GM19025 (cell line): Measurements from ENCODE around the gene SERPINI1.
"Not testable (repeated sequence)": the region's sequence is repeated elsewhere in the genome, so short reads cannot be mapped to it uniquely, and the experiment has no call there.

Experiments
- ATAC-seq: cut with Tn5 transposase; IDR thresholded peaks from one replicate; pipeline ENCODE4 v1.9.1; 2021; ENCODE audit warnings: mild to moderate bottlenecking, low read depth, moderate library complexity; ENCODE audit not compliant: unreplicated experiment

The SERPINI1 gene

GRCh38 chr3:167783781-167784180 lies 48.3 kb downstream of the SERPINI1 start:
- ATAC-seq, result no peak

GRCh38 chr3:167785790-167786189 lies 50.3 kb downstream of the SERPINI1 start:
- ATAC-seq, result no peak

GRCh38 chr3:167787440-167787839 lies 51.9 kb downstream of the SERPINI1 start:
- ATAC-seq, result no peak

GRCh38 chr3:167798443-167798842 lies 62.9 kb downstream of the SERPINI1 start:
- peak; percentile 44 for ATAC-seq

GRCh38 chr3:167808910-167809309 lies 73.4 kb downstream of the SERPINI1 start:
- no peak for ATAC-seq

GRCh38 chr3:167810236-167810635 lies 74.7 kb downstream of the SERPINI1 start:
- no peak for ATAC-seq

GRCh38 chr3:167811031-167811430 lies 75.5 kb downstream of the SERPINI1 start:
- no peak for ATAC-seq

- ATAC-seq, result no peak
Measured at GRCh38 chr3:167813169-167814123, 77.9 kb downstream of the SERPINI1 start.

- ATAC-seq, result no peak
Measured at GRCh38 chr3:167814441-167814951, 79.0 kb downstream of the SERPINI1 start.

GRCh38 chr3:167816953-167817352 lies 81.4 kb downstream of the SERPINI1 start:
- ATAC-seq, result no peak

- no peak for ATAC-seq
Measured at GRCh38 chr3:167820102-167820865, 84.8 kb downstream of the SERPINI1 start.

GRCh38 chr3:167821248-167821805 lies 85.8 kb downstream of the SERPINI1 start:
- no peak for ATAC-seq

GRCh38 chr3:167823738-167824137 lies 88.2 kb downstream of the SERPINI1 start:
- no peak for ATAC-seq

GRCh38 chr3:167827588-167827987 lies 92.1 kb downstream of the SERPINI1 start:
- ATAC-seq, result not testable (repeated sequence)

- ATAC-seq, result no peak
Measured at GRCh38 chr3:167829071-167829470, 93.5 kb downstream of the SERPINI1 start.

- no peak for ATAC-seq
Measured at GRCh38 chr3:167830007-167830406, 94.5 kb downstream of the SERPINI1 start.

GRCh38 chr3:167835359-167835758 lies 99.8 kb downstream of the SERPINI1 start:
- ATAC-seq, result no peak

- ATAC-seq, result no peak
Measured at GRCh38 chr3:167835953-167836352, 100.4 kb downstream of the SERPINI1 start.

- no peak for ATAC-seq
Measured at GRCh38 chr3:167837466-167837865, 101.9 kb downstream of the SERPINI1 start.

- no peak for ATAC-seq
Measured at GRCh38 chr3:167839460-167840134, 104.1 kb downstream of the SERPINI1 start.
